Endodermal cell (in vitro differentiated cells): ENCODE measurements around the gene NOX3. TPM values are rescaled to one million over a fixed set of nuclear protein-coding genes. Genes with fewer than 3 reads are reported as not detected.

Source experiments
- DNase-seq: peaks from one replicate; pipeline ENCODE4 v3.0.0-alpha.2; 2017
- H3K27ac ChIP-seq: 2 replicates; pipeline ENCODE4 v1.5.1; 2013; ENCODE audit warnings: mild to moderate bottlenecking, low read depth, low read length, moderate library complexity
- H3K27me3 ChIP-seq: 2 replicates; pipeline ENCODE4 v1.6.1; 2013; ENCODE audit warnings: mild to moderate bottlenecking, low read length, moderate library complexity; ENCODE audit not compliant: insufficient read depth, control insufficient read depth, poor library complexity, severe bottlenecking
- H3K36me3 ChIP-seq: 2 replicates; pipeline ENCODE4 v1.7.0; 2013; ENCODE audit warnings: mild to moderate bottlenecking, low read length, moderate library complexity; ENCODE audit not compliant: control insufficient read depth, insufficient read depth
- H3K4me1 ChIP-seq: one replicate; pipeline ENCODE4 v1.7.0; 2013; ENCODE audit warnings: low read length; ENCODE audit not compliant: control insufficient read depth, insufficient read depth
- H3K4me3 ChIP-seq: 2 replicates; pipeline ENCODE4 v1.5.1; 2013; ENCODE audit warnings: mild to moderate bottlenecking, low read length, moderate library complexity
- H3K9ac ChIP-seq: 2 replicates; pipeline ENCODE4 v1.6.1; 2013; ENCODE audit warnings: mild to moderate bottlenecking, low read length, moderate library complexity; ENCODE audit not compliant: poor library complexity, severe bottlenecking; ENCODE audit errors: extremely low read depth
- H3K9me3 ChIP-seq: 2 replicates; pipeline ENCODE4 v1.6.1; 2013; ENCODE audit warnings: mild to moderate bottlenecking, low read length, moderate library complexity; ENCODE audit not compliant: control insufficient read depth
- H3K27ac Mint-ChIP-seq: 2 replicates; pipeline ENCODE4 v1.8.0; 2020; ENCODE audit warnings: mixed read lengths
- H3K27me3 Mint-ChIP-seq: 2 replicates; pipeline ENCODE4 v1.8.0; 2021; ENCODE audit warnings: mild to moderate bottlenecking, mixed read lengths; ENCODE audit not compliant: insufficient read depth
- H3K36me3 Mint-ChIP-seq: 2 replicates; pipeline ENCODE4 v1.8.0; 2020; ENCODE audit warnings: low read depth, mixed read lengths
- H3K4me1 Mint-ChIP-seq: 2 replicates; pipeline ENCODE4 v1.8.0; 2020; ENCODE audit warnings: mixed read lengths
- H3K4me3 Mint-ChIP-seq: 2 replicates; pipeline ENCODE4 v1.8.0; 2020; ENCODE audit warnings: mild to moderate bottlenecking, moderate library complexity, mixed read lengths
- H3K9me3 Mint-ChIP-seq: 2 replicates; pipeline ENCODE4 v1.8.0; 2020; ENCODE audit warnings: mild to moderate bottlenecking, mixed read lengths
- total RNA-seq, 2 donors: library from RNA; stranded (reverse); fragmentation: NEBNext Ultra II Directional in 1 of 2; extraction: Animal tissue kit (Norgen Biotek cat#: 25700) in 1 of 2; gene quantifications; 2 replicates in 1 of 2; 3 replicates in 1 of 2; pipeline ENCODE4 v1.2.1, GENCODE V29; 2021
- TF ChIP-seq, protein P1 (sequence below): fragments of 200-600 bp; sonication (generic); conservative IDR thresholded peaks from 2 replicates; pipeline ENCODE4 v1.5.0; 2021; ENCODE audit warnings: antibody characterized with exemption, mild to moderate bottlenecking

Gene NOX3
- total RNA-seq, 2 donors from 2014 or later, result not detected

DNA sequence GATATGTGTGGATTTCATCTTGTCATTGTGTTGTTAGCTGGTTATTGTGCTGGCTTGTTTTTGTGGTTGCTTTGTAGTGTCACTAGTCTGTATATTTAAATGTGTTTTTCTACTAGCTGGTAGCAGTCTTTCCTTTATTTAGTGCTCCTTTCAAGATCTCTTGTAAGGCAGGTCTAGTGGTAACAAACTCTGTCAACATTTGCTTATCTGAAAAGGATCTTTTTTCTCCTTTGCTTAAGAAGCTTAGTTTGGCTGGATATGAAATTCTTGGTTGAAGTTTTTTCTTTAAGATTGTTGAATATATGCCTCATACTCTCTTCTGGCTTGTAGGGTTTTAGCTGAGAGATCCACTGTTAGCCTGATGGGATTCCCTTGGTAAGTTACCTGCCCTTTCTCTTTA lies 108.7 kb downstream of the NOX3 start:
- peaks cover 24% of the 10 kb centered on the region for H3K9me3 ChIP-seq
- no peak overlapping the region for H3K27ac Mint-ChIP-seq
- H3K4me3 ChIP-seq, result no peak overlapping the region
- no peaks in the 10 kb centered on the region for H3K4me1 ChIP-seq
- no peaks in the 10 kb centered on the region for H3K4me1 Mint-ChIP-seq
- TF ChIP-seq, protein P1, sequence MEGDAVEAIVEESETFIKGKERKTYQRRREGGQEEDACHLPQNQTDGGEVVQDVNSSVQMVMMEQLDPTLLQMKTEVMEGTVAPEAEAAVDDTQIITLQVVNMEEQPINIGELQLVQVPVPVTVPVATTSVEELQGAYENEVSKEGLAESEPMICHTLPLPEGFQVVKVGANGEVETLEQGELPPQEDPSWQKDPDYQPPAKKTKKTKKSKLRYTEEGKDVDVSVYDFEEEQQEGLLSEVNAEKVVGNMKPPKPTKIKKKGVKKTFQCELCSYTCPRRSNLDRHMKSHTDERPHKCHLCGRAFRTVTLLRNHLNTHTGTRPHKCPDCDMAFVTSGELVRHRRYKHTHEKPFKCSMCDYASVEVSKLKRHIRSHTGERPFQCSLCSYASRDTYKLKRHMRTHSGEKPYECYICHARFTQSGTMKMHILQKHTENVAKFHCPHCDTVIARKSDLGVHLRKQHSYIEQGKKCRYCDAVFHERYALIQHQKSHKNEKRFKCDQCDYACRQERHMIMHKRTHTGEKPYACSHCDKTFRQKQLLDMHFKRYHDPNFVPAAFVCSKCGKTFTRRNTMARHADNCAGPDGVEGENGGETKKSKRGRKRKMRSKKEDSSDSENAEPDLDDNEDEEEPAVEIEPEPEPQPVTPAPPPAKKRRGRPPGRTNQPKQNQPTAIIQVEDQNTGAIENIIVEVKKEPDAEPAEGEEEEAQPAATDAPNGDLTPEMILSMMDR, result no peak
- peaks cover 26% of the 10 kb centered on the region for H3K9me3 Mint-ChIP-seq
- no peaks in the 10 kb centered on the region for H3K27me3 ChIP-seq
- peaks cover 1% of the 10 kb centered on the region for H3K27me3 Mint-ChIP-seq
- no peaks in the 10 kb centered on the region for H3K36me3 ChIP-seq
- no peak for DNase-seq
- no peak overlapping the region for H3K27ac ChIP-seq
- H3K4me3 Mint-ChIP-seq, result no peak overlapping the region
- no peak overlapping the region for H3K9ac ChIP-seq
- H3K36me3 Mint-ChIP-seq, result no peaks in the 10 kb centered on the region

Other genes with a start within 250 kb of the NOX3 start
- gene CLDN20, start 191.8 kb downstream of the NOX3 start, total RNA-seq, result not detected
- 10 to 100 TPM; 38.8 to 43.0 TPM for gene TFB1M, start 141.4 kb downstream of the NOX3 start, total RNA-seq